GM19395 (cell line): ENCODE data around the gene HOXD1.

Experiments used
- ATAC-seq: cut with Tn5 transposase; IDR thresholded peaks from one replicate; pipeline ENCODE4 v1.9.1; 2021; ENCODE audit warnings: mild to moderate bottlenecking, moderate library complexity; ENCODE audit not compliant: unreplicated experiment

The HOXD1 gene

GRCh38 chr2:176234940-176235339, 46.5 kb downstream of the HOXD1 start:
- no peak for ATAC-seq

- no peak for ATAC-seq
Observed at GRCh38 chr2:176237456-176237855, 49.0 kb downstream of the HOXD1 start.

DNA sequence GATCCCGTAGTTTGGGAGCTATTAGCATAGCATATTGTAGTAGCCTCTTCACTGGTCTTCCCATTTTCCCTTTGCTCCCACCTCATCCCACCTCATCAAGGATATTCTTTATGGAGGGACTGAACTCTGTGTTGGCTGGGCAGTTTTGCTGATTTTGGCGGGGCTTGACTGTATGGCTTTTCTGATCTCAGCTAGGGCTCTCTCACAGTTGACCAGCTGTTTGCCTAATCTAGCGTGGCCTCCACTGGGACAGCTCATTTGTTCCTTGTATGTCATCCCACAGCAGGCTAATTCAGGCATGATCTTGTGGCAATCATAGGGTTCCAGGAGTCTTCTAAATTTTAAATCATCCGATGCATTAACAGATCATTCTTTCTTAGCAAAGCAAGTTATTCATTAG, 50.6 kb downstream of the HOXD1 start:
- ATAC-seq = no peak

DNA sequence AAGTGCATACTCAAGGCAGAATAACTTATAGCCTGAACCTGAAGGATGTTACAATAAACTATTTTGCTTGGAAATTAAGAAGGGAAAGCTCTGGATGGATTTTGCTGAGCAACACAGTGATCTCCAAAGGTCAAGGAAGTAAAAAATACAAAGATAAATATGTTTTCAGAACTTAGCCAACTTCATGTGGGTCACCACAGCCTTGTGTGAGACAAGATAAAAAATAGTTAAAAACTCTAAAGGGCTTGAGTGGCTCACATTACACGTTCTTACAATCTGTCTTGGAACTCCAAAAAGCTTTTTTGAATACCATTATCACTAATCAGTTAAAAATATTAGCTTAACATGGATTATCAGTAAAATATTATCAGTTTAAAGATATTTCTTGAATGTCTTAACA, 51.8 kb downstream of the HOXD1 start:
- ATAC-seq = no peak
